AG10803 (cell line): ENCODE data around the gene ARRDC1.

Experiments used
- DNase-seq: peaks from one replicate; pipeline ENCODE4 v3.0.0; 2010; ENCODE audit warnings: low read depth
- H3K4me3 ChIP-seq: 2 replicates; pipeline ENCODE4 v1.5.1; 2011; ENCODE audit warnings: mild to moderate bottlenecking, low read length, control low read depth
- CTCF ChIP-seq: conservative IDR thresholded peaks from 2 replicates; pipeline ENCODE4 v1.5.1; 2011; ENCODE audit warnings: mild to moderate bottlenecking, low read length, control low read depth, inconsistent platforms

Gene ARRDC1

GRCh38 chr9:137630679-137631078, 25.2 kb downstream of the ARRDC1 start:
- no peak for TF ChIP-seq CTCF

GRCh38 chr9:137631345-137632229, 26.1 kb downstream of the ARRDC1 start:
- no peak for TF ChIP-seq CTCF

More at GRCh38 chr9:137630679-137631078, 25.2 kb downstream of the ARRDC1 start:
- peak; percentile 39 for DNase-seq
- H3K4me3 ChIP-seq = no peak overlapping the region

GRCh38 chr9:137632230-137633161, 27.0 kb downstream of the ARRDC1 start:
- no peak for TF ChIP-seq CTCF
- no peak overlapping the region for H3K4me3 ChIP-seq
- peak; percentile 70 for DNase-seq

More at GRCh38 chr9:137631345-137632229, 26.1 kb downstream of the ARRDC1 start:
- DNase-seq = no peak
- H3K4me3 ChIP-seq = no peak overlapping the region

GRCh38 chr9:137634016-137634415, 28.5 kb downstream of the ARRDC1 start:
- no peak for TF ChIP-seq CTCF
- peak; percentile 49 for DNase-seq
- H3K4me3 ChIP-seq = no peak overlapping the region

GRCh38 chr9:137638680-137639079, 33.2 kb downstream of the ARRDC1 start:
- no peak overlapping the region for H3K4me3 ChIP-seq
- TF ChIP-seq CTCF = no peak
- no peak for DNase-seq

- peak overlapping the region; percentile 38 for H3K4me3 ChIP-seq
- TF ChIP-seq CTCF = no peak
- peak; percentile 22 for DNase-seq
Observed at GRCh38 chr9:137639303-137640051, 34.0 kb downstream of the ARRDC1 start.
